Measurements from ENCODE around the gene PTCRA. TPM values are rescaled to one million over a fixed set of nuclear protein-coding genes. Genes with fewer than 3 reads are reported as not detected.
A peak's percentile ranks its signal among the peaks of the same experiment; 100 is the strongest.
"Not testable (repeated sequence)": the region's sequence is repeated elsewhere in the genome, so short reads cannot be mapped to it uniquely, and the experiment has no call there.

PTCRA gene
- total RNA-seq, 1 experiment from 2014 or later: not detected

GRCh38 chr6:42947950-42948349 is 32.1 kb downstream of the PTCRA start:
- in situ Hi-C loops (cut with HindIII; ENCODE audit: low pct_unique_long_range_greater_than_20kb, low sequenced_read_pairs): no loop called here
- POLR2A ChIA-PET: no interaction called here

GRCh38 chr6:42952389-42952788 is 36.5 kb downstream of the PTCRA start:
- Histone ChIP-seq H3K4me1 (ENCODE audit: control insufficient read depth, insufficient read depth, low read length) (no peaks in the 10 kb centered on the region), H3K36me3 (ENCODE audit: control insufficient read depth, insufficient read depth, low read length) (no peaks in the 10 kb centered on the region), H3K9me3 (ENCODE audit: control insufficient read depth, insufficient read depth, low read depth, low read length) (no peaks in the 10 kb centered on the region), H3K27ac (ENCODE audit: low read length) (no peak overlapping the region), H3K4me3 (ENCODE audit: low read depth in 2 of 2, low read length in 2 of 2) (no peak overlapping the region), H3K27me3 (ENCODE audit: control insufficient read depth, insufficient read depth, low read length) (no peaks in the 10 kb centered on the region)
- no TSS peak for BruUV-seq (replicated peaks)
- ChIA-PET CTCF (no interaction called here), POLR2A (no interaction called here)
- in situ Hi-C loops (cut with HindIII; ENCODE audit: low pct_unique_long_range_greater_than_20kb, low sequenced_read_pairs) (no loop called here), intact Hi-C loops (cut with micrococcal nuclease; ENCODE audit: unreplicated experiment) (no loop called here)
- TF ChIP-seq, protein P1, sequence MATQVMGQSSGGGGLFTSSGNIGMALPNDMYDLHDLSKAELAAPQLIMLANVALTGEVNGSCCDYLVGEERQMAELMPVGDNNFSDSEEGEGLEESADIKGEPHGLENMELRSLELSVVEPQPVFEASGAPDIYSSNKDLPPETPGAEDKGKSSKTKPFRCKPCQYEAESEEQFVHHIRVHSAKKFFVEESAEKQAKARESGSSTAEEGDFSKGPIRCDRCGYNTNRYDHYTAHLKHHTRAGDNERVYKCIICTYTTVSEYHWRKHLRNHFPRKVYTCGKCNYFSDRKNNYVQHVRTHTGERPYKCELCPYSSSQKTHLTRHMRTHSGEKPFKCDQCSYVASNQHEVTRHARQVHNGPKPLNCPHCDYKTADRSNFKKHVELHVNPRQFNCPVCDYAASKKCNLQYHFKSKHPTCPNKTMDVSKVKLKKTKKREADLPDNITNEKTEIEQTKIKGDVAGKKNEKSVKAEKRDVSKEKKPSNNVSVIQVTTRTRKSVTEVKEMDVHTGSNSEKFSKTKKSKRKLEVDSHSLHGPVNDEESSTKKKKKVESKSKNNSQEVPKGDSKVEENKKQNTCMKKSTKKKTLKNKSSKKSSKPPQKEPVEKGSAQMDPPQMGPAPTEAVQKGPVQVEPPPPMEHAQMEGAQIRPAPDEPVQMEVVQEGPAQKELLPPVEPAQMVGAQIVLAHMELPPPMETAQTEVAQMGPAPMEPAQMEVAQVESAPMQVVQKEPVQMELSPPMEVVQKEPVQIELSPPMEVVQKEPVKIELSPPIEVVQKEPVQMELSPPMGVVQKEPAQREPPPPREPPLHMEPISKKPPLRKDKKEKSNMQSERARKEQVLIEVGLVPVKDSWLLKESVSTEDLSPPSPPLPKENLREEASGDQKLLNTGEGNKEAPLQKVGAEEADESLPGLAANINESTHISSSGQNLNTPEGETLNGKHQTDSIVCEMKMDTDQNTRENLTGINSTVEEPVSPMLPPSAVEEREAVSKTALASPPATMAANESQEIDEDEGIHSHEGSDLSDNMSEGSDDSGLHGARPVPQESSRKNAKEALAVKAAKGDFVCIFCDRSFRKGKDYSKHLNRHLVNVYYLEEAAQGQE (IDR thresholded peaks at IDR 0.05; ENCODE audit: insufficient read depth in 1 of 2, low read depth in 2 of 2, low read length in 1 of 2): no peak
- TF ChIP-seq, protein P2, sequence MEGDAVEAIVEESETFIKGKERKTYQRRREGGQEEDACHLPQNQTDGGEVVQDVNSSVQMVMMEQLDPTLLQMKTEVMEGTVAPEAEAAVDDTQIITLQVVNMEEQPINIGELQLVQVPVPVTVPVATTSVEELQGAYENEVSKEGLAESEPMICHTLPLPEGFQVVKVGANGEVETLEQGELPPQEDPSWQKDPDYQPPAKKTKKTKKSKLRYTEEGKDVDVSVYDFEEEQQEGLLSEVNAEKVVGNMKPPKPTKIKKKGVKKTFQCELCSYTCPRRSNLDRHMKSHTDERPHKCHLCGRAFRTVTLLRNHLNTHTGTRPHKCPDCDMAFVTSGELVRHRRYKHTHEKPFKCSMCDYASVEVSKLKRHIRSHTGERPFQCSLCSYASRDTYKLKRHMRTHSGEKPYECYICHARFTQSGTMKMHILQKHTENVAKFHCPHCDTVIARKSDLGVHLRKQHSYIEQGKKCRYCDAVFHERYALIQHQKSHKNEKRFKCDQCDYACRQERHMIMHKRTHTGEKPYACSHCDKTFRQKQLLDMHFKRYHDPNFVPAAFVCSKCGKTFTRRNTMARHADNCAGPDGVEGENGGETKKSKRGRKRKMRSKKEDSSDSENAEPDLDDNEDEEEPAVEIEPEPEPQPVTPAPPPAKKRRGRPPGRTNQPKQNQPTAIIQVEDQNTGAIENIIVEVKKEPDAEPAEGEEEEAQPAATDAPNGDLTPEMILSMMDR (IDR thresholded peaks at IDR 0.05): no peak
- TF ChIP-seq SIN3A (IDR thresholded peaks at IDR 0.05; ENCODE audit: borderline replicate concordance, insufficient read depth, low read depth, low read length) (no peak), POLR2AphosphoS5 (IDR thresholded peaks at IDR 0.05; ENCODE audit: low read depth, low read length) (no peak), TCF7L2 (IDR thresholded peaks at IDR 0.05; ENCODE audit: low read depth, low read length) (no peak)
- DNase-seq (ENCODE audit: low read depth, low spot score) (no peak), ATAC-seq (no peak)

More at GRCh38 chr6:42947950-42948349, 32.1 kb downstream of the PTCRA start:
- intact Hi-C loops (cut with micrococcal nuclease; ENCODE audit: unreplicated experiment): no loop called here
- ATAC-seq: no peak
- no peaks in the 10 kb centered on the region for H3K36me3 ChIP-seq (ENCODE audit: control insufficient read depth, insufficient read depth, low read length)
- no peak for TF ChIP-seq SIN3A (IDR thresholded peaks at IDR 0.05; ENCODE audit: borderline replicate concordance, insufficient read depth, low read depth, low read length)
- TF ChIP-seq, protein P1 (IDR thresholded peaks at IDR 0.05; ENCODE audit: insufficient read depth in 1 of 2, low read depth in 2 of 2, low read length in 1 of 2): no peak
- TF ChIP-seq, protein P2 (IDR thresholded peaks at IDR 0.05): no peak
- no peak for TF ChIP-seq POLR2AphosphoS5 (IDR thresholded peaks at IDR 0.05; ENCODE audit: low read depth, low read length)
- CTCF ChIA-PET: no interaction called here
- TSS peak; percentile 34 for BruUV-seq (replicated peaks)
- H3K9me3 ChIP-seq (ENCODE audit: control insufficient read depth, insufficient read depth, low read depth, low read length): no peaks in the 10 kb centered on the region
- no peak overlapping the region for H3K4me3 ChIP-seq (ENCODE audit: low read depth in 2 of 2, low read length in 2 of 2)
- DNase-seq (ENCODE audit: low read depth, low spot score): no peak
- H3K27ac ChIP-seq (ENCODE audit: low read length): no peak overlapping the region
- no peaks in the 10 kb centered on the region for H3K4me1 ChIP-seq (ENCODE audit: control insufficient read depth, insufficient read depth, low read length)
- no peaks in the 10 kb centered on the region for H3K27me3 ChIP-seq (ENCODE audit: control insufficient read depth, insufficient read depth, low read length)

DNA sequence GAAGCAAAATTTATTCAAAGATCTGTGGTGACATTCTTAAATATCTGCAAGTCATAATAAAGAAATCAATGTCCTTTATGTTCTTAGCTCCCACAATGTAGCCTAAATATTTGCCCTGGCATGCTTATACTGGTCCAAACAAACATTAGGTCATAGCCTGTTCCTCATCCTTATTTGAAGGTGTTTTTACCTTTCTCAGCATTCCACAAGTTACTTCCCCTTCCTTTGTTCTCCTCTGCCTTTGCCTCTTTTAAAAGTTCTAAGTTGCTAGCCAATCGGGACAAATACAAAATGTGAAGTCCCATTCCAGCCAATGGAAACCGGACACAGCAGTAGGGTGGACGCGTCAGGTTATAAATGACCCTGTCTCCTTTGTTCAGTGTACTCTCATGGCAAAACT is 38.6 kb downstream of the PTCRA start:
- BruUV-seq (replicated peaks); ATAC-seq; H3K9me3 ChIP-seq (ENCODE audit: control insufficient read depth, insufficient read depth, low read depth, low read length); H3K4me1 ChIP-seq (ENCODE audit: control insufficient read depth, insufficient read depth, low read length); intact Hi-C loops (cut with micrococcal nuclease; ENCODE audit: unreplicated experiment); in situ Hi-C loops (cut with HindIII; ENCODE audit: low pct_unique_long_range_greater_than_20kb, low sequenced_read_pairs); H3K27me3 ChIP-seq (ENCODE audit: control insufficient read depth, insufficient read depth, low read length); H3K27ac ChIP-seq (ENCODE audit: low read length); H3K36me3 ChIP-seq (ENCODE audit: control insufficient read depth, insufficient read depth, low read length); H3K4me3 ChIP-seq (ENCODE audit: low read depth in 2 of 2, low read length in 2 of 2); DNase-seq (ENCODE audit: low read depth, low spot score): not testable (repeated sequence)
- ChIA-PET CTCF (interaction anchor here (0.6 kb wide), 1 partner anchor 43 kb away, joined by 4 read pairs; no protein-coding TSS in a partner anchor), POLR2A (interaction anchor here (0.6 kb wide), 1 partner anchor 52 kb away, joined by 3 read pairs; no protein-coding TSS in a partner anchor)
